Heart left ventricle (tissue), 16 donors: ENCODE results near the gene POMGNT1. TPM values are rescaled to one million over a fixed set of nuclear protein-coding genes. Genes with fewer than 3 reads are reported as not detected.

Experiments
- ATAC-seq, 4 donors: fragments of 200-7000 bp; cut with Tn5 transposase; one replicate each; pipeline ENCODE4 v1.9.1; 2020 to 2022; ENCODE audit warnings: moderate library complexity in 4 of 4, mild to moderate bottlenecking in 3 of 4, moderate number of reproducible peaks in 1 of 4
- DNase-seq, 5 donors: peaks; one replicate each; pipeline ENCODE4 v3.0.0-alpha.2; 2020
- H3K27ac ChIP-seq, 12 donors: fragments of 200-600 bp; sonication (generic) in 4 of 12; one replicate each; pipeline versions ENCODE4 v1.5.0 to v1.8.0; 2016 to 2022; ENCODE audit warnings: mild to moderate bottlenecking in 2 of 12
- H3K27me3 ChIP-seq, 9 donors: fragments of 200-600 bp; sonication (generic) in 2 of 9; one replicate each; pipeline versions ENCODE4 v1.5.1 to v1.8.0; 2016 to 2022; ENCODE audit warnings: mild to moderate bottlenecking in 3 of 9
- H3K36me3 ChIP-seq, 9 donors: fragments of 200-600 bp; sonication (generic) in 2 of 9; one replicate each; pipeline versions ENCODE4 v1.5.0 to v1.8.0; 2018 to 2022; ENCODE audit warnings: mild to moderate bottlenecking in 2 of 9
- H3K4me1 ChIP-seq, 12 donors: fragments of 200-600 bp; sonication (generic) in 4 of 12; one replicate each; pipeline versions ENCODE4 v1.5.0 to v1.8.0; 2016 to 2022; ENCODE audit warnings: mild to moderate bottlenecking in 3 of 12
- H3K4me3 ChIP-seq, 12 donors: fragments of 200-600 bp; sonication (generic) in 4 of 12; one replicate each; pipeline versions ENCODE4 v1.5.0 to v1.8.0; 2017 to 2022; ENCODE audit warnings: mild to moderate bottlenecking in 9 of 12, moderate library complexity in 4 of 12
- H3K9me3 ChIP-seq, 12 donors: fragments of 200-600 bp; sonication (generic) in 4 of 12; one replicate each; pipeline versions ENCODE4 v1.5.0 to v1.8.0; 2016 to 2022; ENCODE audit warnings: mild to moderate bottlenecking in 1 of 12
- POLR2A ChIP-seq, 2 donors: fragments of 450-650 bp; IDR thresholded peaks; one replicate each; pipeline ENCODE4 v1.6.1; 2017; ENCODE audit warnings: antibody characterized with exemption in 2 of 2, mild to moderate bottlenecking in 2 of 2, moderate library complexity in 2 of 2
- WGBS, 4 donors: extraction: QIAGEN DNeasy Blood & Tissue Kit in 2 of 4; methylation state at CpG; one replicate each; pipeline versions ENCODE4 v1.1.5 to v1.1.7; 2013 to 2018; 5-methylcytosine and 5-hydroxymethylcytosine counted together
- intact Hi-C, 10 donors: fragments of 100-400 bp; cut with DNase I; formaldehyde crosslinking; loops; one replicate each; pipeline versions ENCODE4 v1.11.1 to v1.14.2; 2022
- polyA plus RNA-seq, 2 donors: library from polyadenylated mRNA; stranded (reverse); fragments of 200-250 nt; gene quantifications; one replicate each; pipeline ENCODE4 v1.2.3, GENCODE V29; 2013
- total RNA-seq, 9 donors: library from RNA; depleted of rRNA in 2 of 9; stranded (reverse); fragments of >200 nt in 2 of 9; fragmentation: NEBNext Ultra II Directional in 3 of 9; extraction: Animal tissue kit (Norgen Biotek cat#: 25700) in 3 of 9; gene quantifications; one replicate each; pipeline versions ENCODE4 v1.1.0 to v1.2.4, GENCODE V29; 2016 to 2023
- TF ChIP-seq, protein P1 (sequence below), 12 donors: fragments of 200-600 bp; sonication (generic) in 4 of 12; IDR thresholded peaks; one replicate each; pipeline versions ENCODE4 v1.5.0 to v1.8.0; 2018 to 2022; ENCODE audit warnings: antibody characterized with exemption in 12 of 12, mild to moderate bottlenecking in 5 of 12
- donor health status: ischemic (EF 13 %, LVEDD 7.1; RV severe dilation, severe dysfunction).
- donor health status: healthy with polysubstance abuse.
- donor health status: DM: no; HTN: yes; CAD: no.
- donor health status: DM: no; HTN: no; CAD: no.
- donor health status: ischemic (EF 25% LVEDD 6.9; RV normal size, moderate dysfunction).
- donor health status: ischemic (EF 25% LVEDD 5.7; RV mildly dilated, moderate dysfunction).
- donor health status: healthy.
- donor health status: DM: yes; HTN: yes; CAD: no.
- donor health status: ischemic (EF 35%, LVEDD 5.7; RV mildly dilated, moderate dysfunction).
- donor health status: nonischemic (EF 11% LVEDD 7.7; RV severe dilation, severe dysfunction).
- donor health status: DM: yes; HTN: yes; CAD: no.
- donor health status: PGD.
- donor health status: ischemic (EF 29% LVEDD 5.4; RV normal size, mild dysfunction).
- donor health status: nonischemic (EF 23%, LVEDD 6.1; RV moderate dilation, normal function).

The POMGNT1 gene
- total and polyA plus RNA-seq, 11 donors: 85.2 to 203 (median 139) TPM

DNA sequence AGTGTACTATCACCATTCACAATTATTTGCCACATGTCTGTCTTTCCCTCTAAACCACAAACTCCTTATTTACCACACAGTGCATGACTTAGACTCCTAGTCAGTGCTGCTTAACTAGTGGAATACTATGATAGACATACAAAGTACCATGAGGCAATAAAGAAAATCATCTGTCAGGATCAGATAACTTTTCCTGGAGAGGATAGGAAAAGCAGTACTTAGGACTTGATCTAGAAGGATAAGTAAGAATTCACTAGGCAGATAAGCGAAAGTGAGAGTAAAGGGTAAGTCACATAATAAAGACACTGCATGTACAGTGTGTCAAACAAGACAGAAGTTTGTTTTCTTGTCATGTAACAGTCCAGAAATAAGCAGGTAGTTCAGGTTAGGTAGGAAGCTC is 44.5 kb downstream of the POMGNT1 start:
- H3K27ac ChIP-seq: no peak overlapping the region
- no peak overlapping the region for H3K4me3 ChIP-seq
- ATAC-seq: no peak
- intact Hi-C loops: no loop called here
- H3K9me3 ChIP-seq: no peaks in the 10 kb centered on the region
- H3K27me3 ChIP-seq: no peaks in the 10 kb centered on the region
- no peak for TF ChIP-seq POLR2A (IDR thresholded peaks at IDR 0.05)
- TF ChIP-seq, protein P1, sequence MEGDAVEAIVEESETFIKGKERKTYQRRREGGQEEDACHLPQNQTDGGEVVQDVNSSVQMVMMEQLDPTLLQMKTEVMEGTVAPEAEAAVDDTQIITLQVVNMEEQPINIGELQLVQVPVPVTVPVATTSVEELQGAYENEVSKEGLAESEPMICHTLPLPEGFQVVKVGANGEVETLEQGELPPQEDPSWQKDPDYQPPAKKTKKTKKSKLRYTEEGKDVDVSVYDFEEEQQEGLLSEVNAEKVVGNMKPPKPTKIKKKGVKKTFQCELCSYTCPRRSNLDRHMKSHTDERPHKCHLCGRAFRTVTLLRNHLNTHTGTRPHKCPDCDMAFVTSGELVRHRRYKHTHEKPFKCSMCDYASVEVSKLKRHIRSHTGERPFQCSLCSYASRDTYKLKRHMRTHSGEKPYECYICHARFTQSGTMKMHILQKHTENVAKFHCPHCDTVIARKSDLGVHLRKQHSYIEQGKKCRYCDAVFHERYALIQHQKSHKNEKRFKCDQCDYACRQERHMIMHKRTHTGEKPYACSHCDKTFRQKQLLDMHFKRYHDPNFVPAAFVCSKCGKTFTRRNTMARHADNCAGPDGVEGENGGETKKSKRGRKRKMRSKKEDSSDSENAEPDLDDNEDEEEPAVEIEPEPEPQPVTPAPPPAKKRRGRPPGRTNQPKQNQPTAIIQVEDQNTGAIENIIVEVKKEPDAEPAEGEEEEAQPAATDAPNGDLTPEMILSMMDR (IDR thresholded peaks at IDR 0.05): no peak
- no peak for DNase-seq
- no peaks in the 10 kb centered on the region for H3K36me3 ChIP-seq
- 89 to 98% (median 97%) methylated on average over 1 of the region's 1 CpG for WGBS, 4 donors
- peaks cover 0 to 9% (median 0%) of the 10 kb centered on the region in 12 donors for H3K4me1 ChIP-seq

GRCh38 chr1:46153228-46153627 is 45.0 kb downstream of the POMGNT1 start:
- no peak for ATAC-seq
- Histone ChIP-seq H3K4me1 (peaks cover 0 to 9% (median 0%) of the 10 kb centered on the region in 12 donors), H3K36me3 (no peaks in the 10 kb centered on the region), H3K4me3 (no peak overlapping the region), H3K27ac (no peak overlapping the region), H3K9me3 (no peaks in the 10 kb centered on the region), H3K27me3 (no peaks in the 10 kb centered on the region)
- no peak for DNase-seq
- no peak for TF ChIP-seq POLR2A (IDR thresholded peaks at IDR 0.05)
- TF ChIP-seq, protein P1 (IDR thresholded peaks at IDR 0.05): no peak
- WGBS, 4 donors: 89 to 100% (median 96%) methylated on average over 1 of the region's 1 CpG
- intact Hi-C loops: no loop called here

GRCh38 chr1:46152016-46152415 is 46.2 kb downstream of the POMGNT1 start:
- TF ChIP-seq, protein P1 (IDR thresholded peaks at IDR 0.05): no peak
- TF ChIP-seq POLR2A (IDR thresholded peaks at IDR 0.05): no peak
- H3K36me3 ChIP-seq: no peaks in the 10 kb centered on the region
- peaks cover 0 to 9% (median 0%) of the 10 kb centered on the region in 12 donors for H3K4me1 ChIP-seq
- DNase-seq (no peak), ATAC-seq (peak in 1 of 4 donors; percentile 33)
- 78 to 93% (median 83%) methylated on average over 3 of the region's 3 CpGs for WGBS, 4 donors
- no peak overlapping the region for H3K4me3 ChIP-seq
- H3K27ac ChIP-seq: no peak overlapping the region
- no peaks in the 10 kb centered on the region for H3K9me3 ChIP-seq
- no peaks in the 10 kb centered on the region for H3K27me3 ChIP-seq
- intact Hi-C loops: no loop called here

- WGBS, 4 donors: 56 to 73% (median 73%) methylated on average over 2 of the region's 2 CpGs
- intact Hi-C loops: no loop called here
- peaks cover 0 to 9% (median 0%) of the 10 kb centered on the region in 12 donors for H3K4me1 ChIP-seq
- DNase-seq (no peak), ATAC-seq (peak; percentile 52 to 94 (median 78))
- H3K36me3 ChIP-seq: no peaks in the 10 kb centered on the region
- TF ChIP-seq, protein P1 (IDR thresholded peaks at IDR 0.05): no peak
- no peak for TF ChIP-seq POLR2A (IDR thresholded peaks at IDR 0.05)
- H3K4me3 ChIP-seq: no peak overlapping the region
- H3K27me3 ChIP-seq: no peaks in the 10 kb centered on the region
- H3K27ac ChIP-seq: peak overlapping the region; percentile 3 to 77 (median 60)
- H3K9me3 ChIP-seq: no peaks in the 10 kb centered on the region
These were observed 48.1 kb downstream of the POMGNT1 start for GRCh38 chr1:46150085-46150484.
